Fibroblast of lung (primary cell): ENCODE data around the gene UBE2K. TPM values are rescaled to one million over a fixed set of nuclear protein-coding genes. Genes with fewer than 3 reads are reported as not detected.
"Not testable (repeated sequence)": the region's sequence is repeated elsewhere in the genome, so short reads cannot be mapped to it uniquely, and the experiment has no call there.

Source experiments
- DNase-seq, 2 donors: peaks; one replicate each; pipeline versions ENCODE4 v3.0.0 to v3.0.0-alpha.2; 2010; ENCODE audit warnings: low read depth in 2 of 2
- H2AFZ ChIP-seq: 2 replicates; pipeline ENCODE4 v1.5.1; 2012; ENCODE audit warnings: low read length, control low read depth, inconsistent platforms
- H3K27ac ChIP-seq: 2 replicates; pipeline ENCODE4 v1.5.1; 2011; ENCODE audit warnings: low read length, control low read depth; ENCODE audit not compliant: insufficient read depth
- H3K27me3 ChIP-seq: 2 replicates; pipeline ENCODE4 v1.5.1; 2011; ENCODE audit warnings: mild to moderate bottlenecking, low read length; ENCODE audit not compliant: control insufficient read depth, insufficient read depth
- H3K36me3 ChIP-seq: 2 replicates; pipeline ENCODE4 v1.5.1; 2011; ENCODE audit warnings: low read length; ENCODE audit not compliant: control insufficient read depth, insufficient read depth
- H3K4me1 ChIP-seq: 2 replicates; pipeline ENCODE4 v1.5.1; 2011; ENCODE audit warnings: low read length; ENCODE audit not compliant: control insufficient read depth, insufficient read depth; ENCODE audit errors: extremely low read depth
- H3K4me2 ChIP-seq: 2 replicates; pipeline ENCODE4 v1.5.1; 2011; ENCODE audit warnings: low read length, control low read depth; ENCODE audit not compliant: insufficient read depth; ENCODE audit errors: extremely low read depth
- H3K4me3 ChIP-seq, 4 experiments: fragments of 200-600 bp in 1 of 4; sonication (generic) in 1 of 4; replicated peaks in 1 of 4; 2 replicates each; pipeline ENCODE4 v1.5.1; 2011 to 2016; ENCODE audit warnings: low read length in 4 of 4, low read depth in 3 of 4, mild to moderate bottlenecking in 3 of 4, control low read depth in 2 of 4, inconsistent platforms in 1 of 4, mixed read lengths in 1 of 4; ENCODE audit not compliant: insufficient read depth in 1 of 4; ENCODE audit errors: control extremely low read depth in 1 of 4
- H3K79me2 ChIP-seq: 2 replicates; pipeline ENCODE4 v1.5.1; 2012; ENCODE audit warnings: mild to moderate bottlenecking, low read length, inconsistent platforms; ENCODE audit not compliant: control insufficient read depth, insufficient read depth
- H3K9ac ChIP-seq: 2 replicates; pipeline ENCODE4 v1.5.1; 2011; ENCODE audit warnings: mild to moderate bottlenecking, low read length, control low read depth; ENCODE audit not compliant: insufficient read depth
- H3K9me3 ChIP-seq: 2 replicates; pipeline ENCODE4 v1.5.1; 2012; ENCODE audit warnings: low read depth, low read length; ENCODE audit not compliant: control insufficient read depth, insufficient read depth
- H4K20me1 ChIP-seq: 2 replicates; pipeline ENCODE4 v1.5.1; 2011; ENCODE audit warnings: low read length; ENCODE audit not compliant: control insufficient read depth, insufficient read depth; ENCODE audit errors: extremely low read depth
- EZH2 ChIP-seq: IDR thresholded peaks from 2 replicates; pipeline ENCODE4 v1.5.1; 2012; ENCODE audit warnings: low read length, control low read depth, mild to moderate bottlenecking; ENCODE audit errors: missing control alignments
- polyA plus RNA-seq, 2 donors: library from polyadenylated mRNA; depleted of rRNA in 1 of 2; stranded (reverse) in 1 of 2; unstranded in 1 of 2; fragments of >200 nt; gene quantifications; 2 replicates each; pipeline ENCODE4 v1.2.1, GENCODE V29; 2011 to 2012; ENCODE audit warnings: missing spikeins in 1 of 2
- total RNA-seq: library from RNA; depleted of rRNA; stranded (reverse); fragments of >200 nt; gene quantifications from 2 replicates; pipeline ENCODE4 v1.2.1, GENCODE V29; 2014
- TF ChIP-seq, protein P1 (sequence below), 2 donors: IDR thresholded peaks in 1 of 2; conservative IDR thresholded peaks in 1 of 2; 1 replicate in 1 of 2; 2 replicates in 1 of 2; pipeline ENCODE4 v1.5.1; 2011 to 2012; ENCODE audit warnings: low read length in 2 of 2, control low read depth in 1 of 2, inconsistent platforms in 1 of 2, low read depth in 1 of 2, mild to moderate bottlenecking in 1 of 2

The UBE2K gene
- total and polyA plus RNA-seq, 2 donors (not counting 1 experiment from before 2014, with no cell fraction given): 15.0 to 122 TPM

- Histone ChIP-seq H3K27me3 (no peaks in the 10 kb centered on the region), H3K4me2 (no peak overlapping the region), H3K9me3 (no peaks in the 10 kb centered on the region), H3K79me2 (no peaks in the 10 kb centered on the region), H2AFZ (no peak overlapping the region), H3K4me1 (no peaks in the 10 kb centered on the region), H3K27ac (no peak overlapping the region), H4K20me1 (no peaks in the 10 kb centered on the region), H3K36me3 (peaks cover 5% of the 10 kb centered on the region), H3K9ac (no peak overlapping the region), H3K4me3 (no peak overlapping the region)
- TF ChIP-seq, protein P1, sequence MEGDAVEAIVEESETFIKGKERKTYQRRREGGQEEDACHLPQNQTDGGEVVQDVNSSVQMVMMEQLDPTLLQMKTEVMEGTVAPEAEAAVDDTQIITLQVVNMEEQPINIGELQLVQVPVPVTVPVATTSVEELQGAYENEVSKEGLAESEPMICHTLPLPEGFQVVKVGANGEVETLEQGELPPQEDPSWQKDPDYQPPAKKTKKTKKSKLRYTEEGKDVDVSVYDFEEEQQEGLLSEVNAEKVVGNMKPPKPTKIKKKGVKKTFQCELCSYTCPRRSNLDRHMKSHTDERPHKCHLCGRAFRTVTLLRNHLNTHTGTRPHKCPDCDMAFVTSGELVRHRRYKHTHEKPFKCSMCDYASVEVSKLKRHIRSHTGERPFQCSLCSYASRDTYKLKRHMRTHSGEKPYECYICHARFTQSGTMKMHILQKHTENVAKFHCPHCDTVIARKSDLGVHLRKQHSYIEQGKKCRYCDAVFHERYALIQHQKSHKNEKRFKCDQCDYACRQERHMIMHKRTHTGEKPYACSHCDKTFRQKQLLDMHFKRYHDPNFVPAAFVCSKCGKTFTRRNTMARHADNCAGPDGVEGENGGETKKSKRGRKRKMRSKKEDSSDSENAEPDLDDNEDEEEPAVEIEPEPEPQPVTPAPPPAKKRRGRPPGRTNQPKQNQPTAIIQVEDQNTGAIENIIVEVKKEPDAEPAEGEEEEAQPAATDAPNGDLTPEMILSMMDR (conservative IDR thresholded peaks at IDR 0.05 in 1 of 2, IDR thresholded peaks at IDR 0.05 in 1 of 2; ENCODE audit: low read depth in 1 of 2, low read length in 2 of 2): no peak
- no peak for TF ChIP-seq EZH2
- no peak for DNase-seq
Measured at GRCh38 chr4:39770005-39770404, 72.1 kb downstream of the UBE2K start.

- H3K79me2 ChIP-seq: no peaks in the 10 kb centered on the region
- no peak overlapping the region for H3K4me3 ChIP-seq
- H3K36me3 ChIP-seq: peaks cover 7% of the 10 kb centered on the region
- no peaks in the 10 kb centered on the region for H4K20me1 ChIP-seq
- TF ChIP-seq, protein P1 (conservative IDR thresholded peaks at IDR 0.05 in 1 of 2, IDR thresholded peaks at IDR 0.05 in 1 of 2; ENCODE audit: low read depth in 1 of 2, low read length in 2 of 2): no peak
- no peak for TF ChIP-seq EZH2
- no peak overlapping the region for H3K9ac ChIP-seq
- no peak overlapping the region for H3K4me2 ChIP-seq
- H3K27ac ChIP-seq: no peak overlapping the region
- no peaks in the 10 kb centered on the region for H3K4me1 ChIP-seq
- no peaks in the 10 kb centered on the region for H3K27me3 ChIP-seq
- no peak overlapping the region for H2AFZ ChIP-seq
- no peak for DNase-seq
- H3K9me3 ChIP-seq: no peaks in the 10 kb centered on the region
Measured at GRCh38 chr4:39770471-39770870, 72.5 kb downstream of the UBE2K start.

- Histone ChIP-seq H3K9ac (no peak overlapping the region), H3K27ac (no peak overlapping the region), H3K79me2 (no peaks in the 10 kb centered on the region), H3K4me2 (no peak overlapping the region), H4K20me1 (no peaks in the 10 kb centered on the region), H3K4me3 (no peak overlapping the region), H3K36me3 (peaks cover 8% of the 10 kb centered on the region), H3K9me3 (no peaks in the 10 kb centered on the region), H3K4me1 (no peaks in the 10 kb centered on the region), H2AFZ (no peak overlapping the region), H3K27me3 (no peaks in the 10 kb centered on the region)
- no peak for DNase-seq
- no peak for TF ChIP-seq EZH2
- TF ChIP-seq, protein P1 (conservative IDR thresholded peaks at IDR 0.05 in 1 of 2, IDR thresholded peaks at IDR 0.05 in 1 of 2; ENCODE audit: low read depth in 1 of 2, low read length in 2 of 2): no peak
Measured at GRCh38 chr4:39770969-39771724, 73.2 kb downstream of the UBE2K start.

DNA sequence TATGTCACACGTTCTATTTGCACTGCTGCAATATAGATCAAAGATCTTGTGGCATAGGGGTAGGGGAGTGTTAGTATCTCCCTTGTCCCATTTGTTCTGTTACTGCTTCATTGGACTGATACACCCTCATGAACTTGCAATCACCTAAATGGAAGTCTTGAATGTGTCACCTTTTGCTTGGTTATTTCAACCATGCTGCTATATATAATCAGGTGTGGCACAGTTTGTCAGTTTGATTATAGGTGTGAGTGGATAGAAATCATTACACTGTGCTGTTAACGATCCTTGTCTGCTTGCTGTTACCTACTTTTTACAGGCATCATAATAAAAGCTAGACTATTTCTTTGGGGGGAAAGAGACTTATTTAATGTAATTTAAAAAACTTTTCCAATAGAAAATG is 84.1 kb downstream of the UBE2K start:
- not testable (repeated sequence) for H3K4me2 ChIP-seq, H3K36me3 ChIP-seq, H3K9ac ChIP-seq, H3K27me3 ChIP-seq, H3K27ac ChIP-seq, H4K20me1 ChIP-seq, H3K4me3 ChIP-seq, H3K79me2 ChIP-seq, H3K9me3 ChIP-seq, H3K4me1 ChIP-seq, H2AFZ ChIP-seq, DNase-seq
